Astrocyte (in vitro differentiated cells and primary cell): ENCODE data around the gene CAMK2N1. TPM values are rescaled to one million over a fixed set of nuclear protein-coding genes. Genes with fewer than 3 reads are reported as not detected.

Source experiments
- DNase-seq: peaks from one replicate; pipeline ENCODE4 v3.0.0-alpha.2; 2010; ENCODE audit warnings: low read depth
- FAIRE-seq: peaks from 2 replicates; lab custom pipeline; 2011; peaks lifted over from hg19 to GRCh38; lab: Jason Lieb, UNC
- H2AFZ ChIP-seq: 2 replicates; pipeline ENCODE4 v1.6.0; 2012; ENCODE audit warnings: low read depth, low read length, inconsistent platforms
- H3K27ac ChIP-seq: 2 replicates; pipeline ENCODE4 v1.5.1; 2011; ENCODE audit warnings: low read depth, low read length, inconsistent platforms
- H3K27me3 ChIP-seq: 2 replicates; pipeline ENCODE4 v1.6.0; 2011; ENCODE audit warnings: low read length, inconsistent platforms; ENCODE audit not compliant: insufficient read depth
- H3K36me3 ChIP-seq: 2 replicates; pipeline ENCODE4 v1.5.1; 2011; ENCODE audit warnings: low read length, inconsistent platforms; ENCODE audit not compliant: insufficient read depth
- H3K4me1 ChIP-seq: 2 replicates; pipeline ENCODE4 v1.5.1; 2011; ENCODE audit warnings: low read length, inconsistent platforms; ENCODE audit not compliant: insufficient read depth
- H3K4me2 ChIP-seq: 2 replicates; pipeline ENCODE4 v1.6.0; 2012; ENCODE audit warnings: low read length, inconsistent platforms
- H3K4me3 ChIP-seq: 2 replicates; pipeline ENCODE4 v1.5.1; 2011; ENCODE audit warnings: low read depth, mild to moderate bottlenecking, low read length, inconsistent platforms; ENCODE audit not compliant: insufficient read depth
- H3K79me2 ChIP-seq: 2 replicates; pipeline ENCODE4 v1.6.0; 2012; ENCODE audit warnings: mild to moderate bottlenecking, low read length, inconsistent platforms; ENCODE audit not compliant: insufficient read depth
- H3K9ac ChIP-seq: 2 replicates; pipeline ENCODE4 v1.6.0; 2012; ENCODE audit warnings: mild to moderate bottlenecking, low read length, inconsistent platforms
- H3K9me3 ChIP-seq: 2 replicates; pipeline ENCODE4 v1.5.1; 2012; ENCODE audit warnings: low read depth, mild to moderate bottlenecking, low read length, inconsistent platforms; ENCODE audit not compliant: insufficient read depth
- H4K20me1 ChIP-seq: 2 replicates; pipeline ENCODE4 v1.6.0; 2012; ENCODE audit warnings: low read length, inconsistent platforms; ENCODE audit not compliant: insufficient read depth
- H3K27ac Mint-ChIP-seq: one replicate; pipeline ENCODE4 v1.8.0; 2021; ENCODE audit warnings: mild to moderate bottlenecking, mixed read lengths; ENCODE audit not compliant: unreplicated experiment
- H3K27me3 Mint-ChIP-seq: one replicate; pipeline ENCODE4 v1.8.0; 2021; ENCODE audit warnings: low read depth, mixed read lengths; ENCODE audit not compliant: unreplicated experiment
- H3K36me3 Mint-ChIP-seq: one replicate; pipeline ENCODE4 v1.8.0; 2021; ENCODE audit warnings: low read depth, mixed read lengths; ENCODE audit not compliant: unreplicated experiment
- H3K4me1 Mint-ChIP-seq: one replicate; pipeline ENCODE4 v1.8.0; 2021; ENCODE audit warnings: low read depth, mixed read lengths; ENCODE audit not compliant: unreplicated experiment
- H3K4me3 Mint-ChIP-seq: one replicate; pipeline ENCODE4 v1.8.0; 2021; ENCODE audit warnings: mild to moderate bottlenecking, moderate library complexity, mixed read lengths; ENCODE audit not compliant: unreplicated experiment
- H3K9me3 Mint-ChIP-seq: one replicate; pipeline ENCODE4 v1.8.0; 2021; ENCODE audit warnings: mild to moderate bottlenecking, mixed read lengths; ENCODE audit not compliant: unreplicated experiment
- EZH2 ChIP-seq: IDR thresholded peaks from 2 replicates; pipeline ENCODE4 v1.6.1; 2012; ENCODE audit warnings: mild to moderate bottlenecking, low read length, inconsistent platforms; ENCODE audit not compliant: insufficient read depth
- total RNA-seq: library from RNA; stranded (reverse); gene quantifications from 2 replicates; pipeline ENCODE4 v1.2.1, GENCODE V29; 2021
- TF ChIP-seq, protein P1 (sequence below): IDR thresholded peaks from 2 replicates; pipeline ENCODE4 v1.5.1; 2011; ENCODE audit warnings: low read depth, mild to moderate bottlenecking, inconsistent platforms, low read length, moderate library complexity; ENCODE audit not compliant: insufficient read depth

CAMK2N1 gene
- total RNA-seq, 1 donor from 2014 or later: 18.9 TPM

GRCh38 chr1:20499718-20500117 lies 13.7 kb upstream of the CAMK2N1 start:
- Histone ChIP-seq H3K4me1 (peaks cover 21% of the 10 kb centered on the region), H3K27me3 (no peaks in the 10 kb centered on the region), H3K9me3 (no peaks in the 10 kb centered on the region), H3K4me3 (no peak overlapping the region), H3K36me3 (peaks cover 21% of the 10 kb centered on the region), H3K9ac (no peak overlapping the region), H3K4me2 (no peak overlapping the region), H4K20me1 (peaks cover 22% of the 10 kb centered on the region), H2AFZ (no peak overlapping the region), H3K27ac (no peak overlapping the region), H3K79me2 (peaks cover 15% of the 10 kb centered on the region)
- TF ChIP-seq, protein P1, sequence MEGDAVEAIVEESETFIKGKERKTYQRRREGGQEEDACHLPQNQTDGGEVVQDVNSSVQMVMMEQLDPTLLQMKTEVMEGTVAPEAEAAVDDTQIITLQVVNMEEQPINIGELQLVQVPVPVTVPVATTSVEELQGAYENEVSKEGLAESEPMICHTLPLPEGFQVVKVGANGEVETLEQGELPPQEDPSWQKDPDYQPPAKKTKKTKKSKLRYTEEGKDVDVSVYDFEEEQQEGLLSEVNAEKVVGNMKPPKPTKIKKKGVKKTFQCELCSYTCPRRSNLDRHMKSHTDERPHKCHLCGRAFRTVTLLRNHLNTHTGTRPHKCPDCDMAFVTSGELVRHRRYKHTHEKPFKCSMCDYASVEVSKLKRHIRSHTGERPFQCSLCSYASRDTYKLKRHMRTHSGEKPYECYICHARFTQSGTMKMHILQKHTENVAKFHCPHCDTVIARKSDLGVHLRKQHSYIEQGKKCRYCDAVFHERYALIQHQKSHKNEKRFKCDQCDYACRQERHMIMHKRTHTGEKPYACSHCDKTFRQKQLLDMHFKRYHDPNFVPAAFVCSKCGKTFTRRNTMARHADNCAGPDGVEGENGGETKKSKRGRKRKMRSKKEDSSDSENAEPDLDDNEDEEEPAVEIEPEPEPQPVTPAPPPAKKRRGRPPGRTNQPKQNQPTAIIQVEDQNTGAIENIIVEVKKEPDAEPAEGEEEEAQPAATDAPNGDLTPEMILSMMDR: no peak
- TF ChIP-seq EZH2: no peak
- Mint-ChIP-seq H3K4me1 (peaks cover 14% of the 10 kb centered on the region), H3K27ac (no peak overlapping the region), H3K36me3 (peaks cover 13% of the 10 kb centered on the region), H3K9me3 (no peaks in the 10 kb centered on the region), H3K4me3 (no peak overlapping the region), H3K27me3 (no peaks in the 10 kb centered on the region)
- DNase-seq: no peak
- no peak for FAIRE-seq

DNA sequence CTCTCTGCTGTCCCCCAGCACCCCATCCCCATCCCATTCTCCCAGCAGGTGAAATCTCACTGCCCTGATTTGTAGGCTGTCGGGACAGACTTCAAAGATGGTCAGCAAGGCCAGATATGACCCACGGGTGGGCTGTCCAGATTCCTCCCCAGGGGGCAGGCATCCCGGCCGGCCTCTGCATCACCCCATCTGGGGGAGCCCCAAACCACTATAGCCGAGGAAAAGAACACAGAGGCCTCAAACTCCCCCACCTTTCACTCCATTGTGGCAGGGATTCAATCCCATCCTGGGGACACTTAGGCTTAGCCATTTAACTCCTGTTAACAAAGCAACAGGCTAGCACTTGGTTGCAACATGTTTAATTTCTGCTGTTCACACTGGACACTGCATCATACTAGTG lies 13.1 kb upstream of the CAMK2N1 start:
- H3K36me3 Mint-ChIP-seq: peaks cover 11% of the 10 kb centered on the region
- H3K27ac Mint-ChIP-seq: no peak overlapping the region
- peaks cover 18% of the 10 kb centered on the region for H3K4me1 Mint-ChIP-seq
- Histone ChIP-seq H4K20me1 (peaks cover 17% of the 10 kb centered on the region), H3K36me3 (peaks cover 20% of the 10 kb centered on the region), H3K79me2 (peaks cover 9% of the 10 kb centered on the region), H3K4me3 (no peak overlapping the region), H3K27me3 (no peaks in the 10 kb centered on the region), H2AFZ (no peak overlapping the region), H3K9ac (no peak overlapping the region), H3K9me3 (no peaks in the 10 kb centered on the region), H3K4me1 (peaks cover 27% of the 10 kb centered on the region), H3K4me2 (no peak overlapping the region), H3K27ac (no peak overlapping the region)
- FAIRE-seq (no peak), DNase-seq (no peak)
- no peak overlapping the region for H3K4me3 Mint-ChIP-seq
- no peaks in the 10 kb centered on the region for H3K9me3 Mint-ChIP-seq
- H3K27me3 Mint-ChIP-seq: no peaks in the 10 kb centered on the region
- TF ChIP-seq, protein P1: no peak
- no peak for TF ChIP-seq EZH2

DNA sequence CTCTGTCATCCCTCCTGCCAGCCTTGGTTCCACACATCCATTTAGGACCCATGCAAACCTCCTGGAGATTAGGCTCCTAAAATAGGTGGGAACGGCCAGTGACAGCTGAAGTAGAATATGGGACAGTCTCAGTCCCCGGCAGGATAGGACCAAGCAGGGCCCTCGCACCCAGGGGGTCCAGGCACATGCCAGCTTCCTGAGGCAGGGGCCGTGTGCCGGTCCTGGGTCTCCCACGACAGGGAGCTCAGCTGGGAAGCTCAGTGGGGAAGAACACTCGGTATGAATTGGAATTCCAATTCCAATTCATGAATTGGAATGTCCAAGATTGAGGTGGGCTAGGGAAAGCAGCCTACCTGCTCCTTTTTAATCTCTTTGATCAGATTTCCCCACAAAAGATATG lies 12.1 kb upstream of the CAMK2N1 start:
- Mint-ChIP-seq H3K36me3 (peaks cover 11% of the 10 kb centered on the region), H3K27me3 (no peaks in the 10 kb centered on the region), H3K4me1 (peaks cover 18% of the 10 kb centered on the region), H3K27ac (no peak overlapping the region), H3K4me3 (no peak overlapping the region), H3K9me3 (no peaks in the 10 kb centered on the region)
- TF ChIP-seq, protein P1: no peak
- no peak for TF ChIP-seq EZH2
- H3K27me3 ChIP-seq: no peaks in the 10 kb centered on the region
- H2AFZ ChIP-seq: no peak overlapping the region
- H3K4me1 ChIP-seq: peaks cover 30% of the 10 kb centered on the region
- no peak overlapping the region for H3K27ac ChIP-seq
- H4K20me1 ChIP-seq: peaks cover 9% of the 10 kb centered on the region
- H3K9ac ChIP-seq: no peak overlapping the region
- FAIRE-seq: no peak
- H3K4me2 ChIP-seq: no peak overlapping the region
- H3K79me2 ChIP-seq: no peaks in the 10 kb centered on the region
- no peak overlapping the region for H3K4me3 ChIP-seq
- no peak for DNase-seq
- peaks cover 20% of the 10 kb centered on the region for H3K36me3 ChIP-seq
- H3K9me3 ChIP-seq: no peaks in the 10 kb centered on the region
